ENCODE data around the gene WWOX. TPM values are rescaled to one million over a fixed set of nuclear protein-coding genes. Genes with fewer than 3 reads are reported as not detected.

Gene WWOX
- total RNA-seq, 1 donor from 2014 or later, result 12.6 TPM

- H3K36me3 ChIP-seq (ENCODE audit: control insufficient read depth, insufficient read depth, low read length), result no peaks in the 10 kb centered on the region
- no peak for TF ChIP-seq CTCF (IDR thresholded peaks at IDR 0.05; ENCODE audit: insufficient read depth, low read length, severe bottlenecking)
- DNase-seq (ENCODE audit: low read depth) (no peak), FAIRE-seq (no peak)
- no peak overlapping the region for H3K4me3 ChIP-seq (ENCODE audit: low read depth, low read length)
- H3K27me3 ChIP-seq (ENCODE audit: control insufficient read depth, insufficient read depth, low read length), result no peaks in the 10 kb centered on the region
Measured at GRCh38 chr16:78718141-78718540, 618.7 kb downstream of the WWOX start.

- H3K27me3 ChIP-seq (ENCODE audit: control insufficient read depth, insufficient read depth, low read length), result no peaks in the 10 kb centered on the region
- TF ChIP-seq CTCF (IDR thresholded peaks at IDR 0.05; ENCODE audit: insufficient read depth, low read length, severe bottlenecking), result no peak
- no peaks in the 10 kb centered on the region for H3K36me3 ChIP-seq (ENCODE audit: control insufficient read depth, insufficient read depth, low read length)
- no peak for FAIRE-seq
- DNase-seq (ENCODE audit: low read depth), result no peak
- no peak overlapping the region for H3K4me3 ChIP-seq (ENCODE audit: low read depth, low read length)
Measured at GRCh38 chr16:78720416-78720815, 621.0 kb downstream of the WWOX start.

GRCh38 chr16:78727536-78727935, 628.1 kb downstream of the WWOX start:
- Histone ChIP-seq H3K27me3 (ENCODE audit: control insufficient read depth, insufficient read depth, low read length) (no peaks in the 10 kb centered on the region), H3K36me3 (ENCODE audit: control insufficient read depth, insufficient read depth, low read length) (no peaks in the 10 kb centered on the region), H3K4me3 (ENCODE audit: low read depth, low read length) (no peak overlapping the region)
- no peak for TF ChIP-seq CTCF (IDR thresholded peaks at IDR 0.05; ENCODE audit: insufficient read depth, low read length, severe bottlenecking)
- no peak for FAIRE-seq
- DNase-seq (ENCODE audit: low read depth), result no peak

- DNase-seq (ENCODE audit: low read depth), result no peak
- H3K4me3 ChIP-seq (ENCODE audit: low read depth, low read length), result no peak overlapping the region
- H3K36me3 ChIP-seq (ENCODE audit: control insufficient read depth, insufficient read depth, low read length), result no peaks in the 10 kb centered on the region
- H3K27me3 ChIP-seq (ENCODE audit: control insufficient read depth, insufficient read depth, low read length), result no peaks in the 10 kb centered on the region
- no peak for FAIRE-seq
- TF ChIP-seq CTCF (IDR thresholded peaks at IDR 0.05; ENCODE audit: insufficient read depth, low read length, severe bottlenecking), result no peak
Measured at GRCh38 chr16:78729687-78730086, 630.2 kb downstream of the WWOX start.

- Histone ChIP-seq H3K27me3 (ENCODE audit: control insufficient read depth, insufficient read depth, low read length) (no peaks in the 10 kb centered on the region), H3K4me3 (ENCODE audit: low read depth, low read length) (no peak overlapping the region), H3K36me3 (ENCODE audit: control insufficient read depth, insufficient read depth, low read length) (no peaks in the 10 kb centered on the region)
- no peak for TF ChIP-seq CTCF (IDR thresholded peaks at IDR 0.05; ENCODE audit: insufficient read depth, low read length, severe bottlenecking)
- FAIRE-seq, result no peak
- DNase-seq (ENCODE audit: low read depth), result no peak
Measured at GRCh38 chr16:78731785-78732184, 632.3 kb downstream of the WWOX start.

GRCh38 chr16:78732696-78733095, 633.2 kb downstream of the WWOX start:
- no peak for DNase-seq (ENCODE audit: low read depth)
- Histone ChIP-seq H3K27me3 (ENCODE audit: control insufficient read depth, insufficient read depth, low read length) (no peaks in the 10 kb centered on the region), H3K36me3 (ENCODE audit: control insufficient read depth, insufficient read depth, low read length) (no peaks in the 10 kb centered on the region), H3K4me3 (ENCODE audit: low read depth, low read length) (no peak overlapping the region)
- FAIRE-seq, result no peak
- TF ChIP-seq CTCF (IDR thresholded peaks at IDR 0.05; ENCODE audit: insufficient read depth, low read length, severe bottlenecking), result no peak

All from bronchial epithelial cell (primary cell).